ENCODE data around the gene ACTR2.
A peak's percentile ranks its signal among the peaks of the same experiment; 100 is the strongest.
"Not testable (repeated sequence)": the region's sequence is repeated elsewhere in the genome, so short reads cannot be mapped to it uniquely, and the experiment has no call there.

ACTR2 gene

GRCh38 chr2:65231121-65231520 lies 3.5 kb downstream of the ACTR2 start:
- no peak for DNase-seq

GRCh38 chr2:65231892-65232477 lies 4.4 kb downstream of the ACTR2 start:
- no peak for DNase-seq

- no peak for DNase-seq
These were observed 5.0 kb downstream of the ACTR2 start for GRCh38 chr2:65232636-65233035.

GRCh38 chr2:65240657-65241056 lies 13.0 kb downstream of the ACTR2 start:
- DNase-seq = no peak

GRCh38 chr2:65244452-65244851 lies 16.8 kb downstream of the ACTR2 start:
- not testable (repeated sequence) for DNase-seq

- no peak for DNase-seq
These were observed 25.0 kb downstream of the ACTR2 start for GRCh38 chr2:65252640-65253039.

- DNase-seq = no peak
These were observed 27.7 kb downstream of the ACTR2 start for GRCh38 chr2:65255356-65255755.

- peak in 1 of 2 experiments; percentile 14 for DNase-seq
These were observed 28.4 kb downstream of the ACTR2 start for GRCh38 chr2:65256054-65256453.

GRCh38 chr2:65257866-65258265 lies 30.2 kb downstream of the ACTR2 start:
- not testable (repeated sequence) for DNase-seq

GRCh38 chr2:65261676-65262075 lies 34.0 kb downstream of the ACTR2 start:
- DNase-seq = no peak

- no peak for DNase-seq
These were observed 35.6 kb downstream of the ACTR2 start for GRCh38 chr2:65263262-65263661.

- DNase-seq = no peak
These were observed 36.4 kb downstream of the ACTR2 start for GRCh38 chr2:65263986-65264385.

- peak; percentile 42 to 61 for DNase-seq
These were observed 37.4 kb downstream of the ACTR2 start for GRCh38 chr2:65264821-65265670.

- no peak for DNase-seq
These were observed 38.0 kb downstream of the ACTR2 start for GRCh38 chr2:65265671-65266045.

- no peak for DNase-seq
These were observed 39.4 kb downstream of the ACTR2 start for GRCh38 chr2:65267008-65267407.

GRCh38 chr2:65268957-65269356 lies 41.3 kb downstream of the ACTR2 start:
- DNase-seq = no peak

- DNase-seq = no peak
These were observed 45.7 kb downstream of the ACTR2 start for GRCh38 chr2:65273344-65273743.

- DNase-seq = no peak
These were observed 47.7 kb downstream of the ACTR2 start for GRCh38 chr2:65275141-65275915.

GRCh38 chr2:65276609-65277008 lies 49.0 kb downstream of the ACTR2 start:
- no peak for DNase-seq

GRCh38 chr2:65277118-65277517 lies 49.5 kb downstream of the ACTR2 start:
- no peak for DNase-seq

- DNase-seq = no peak
These were observed 50.3 kb downstream of the ACTR2 start for GRCh38 chr2:65277791-65278483.

GRCh38 chr2:65278531-65278981 lies 50.9 kb downstream of the ACTR2 start:
- DNase-seq = no peak

- no peak for DNase-seq
These were observed 52.1 kb downstream of the ACTR2 start for GRCh38 chr2:65279756-65280155.

All from NCI-H2081 (cell line).